ENCODE measurements around the gene SYTL4.

DNA sequence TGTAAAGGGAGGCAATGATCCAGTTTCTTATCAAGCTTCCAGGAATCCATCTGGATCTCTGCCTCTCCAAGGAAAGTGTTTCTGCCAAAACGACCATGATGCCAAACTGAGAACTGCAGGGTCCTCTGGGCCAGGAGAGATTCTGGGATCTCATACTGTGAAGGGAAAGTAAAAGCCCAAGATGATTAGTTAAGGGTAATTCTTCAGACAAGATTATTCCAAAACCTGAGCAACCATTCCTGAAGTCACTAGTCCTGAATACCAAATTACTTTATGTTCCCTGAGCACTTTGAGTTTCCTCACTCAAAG lies 46.0 kb downstream of the SYTL4 start:
- TF ChIP-seq, protein P1, sequence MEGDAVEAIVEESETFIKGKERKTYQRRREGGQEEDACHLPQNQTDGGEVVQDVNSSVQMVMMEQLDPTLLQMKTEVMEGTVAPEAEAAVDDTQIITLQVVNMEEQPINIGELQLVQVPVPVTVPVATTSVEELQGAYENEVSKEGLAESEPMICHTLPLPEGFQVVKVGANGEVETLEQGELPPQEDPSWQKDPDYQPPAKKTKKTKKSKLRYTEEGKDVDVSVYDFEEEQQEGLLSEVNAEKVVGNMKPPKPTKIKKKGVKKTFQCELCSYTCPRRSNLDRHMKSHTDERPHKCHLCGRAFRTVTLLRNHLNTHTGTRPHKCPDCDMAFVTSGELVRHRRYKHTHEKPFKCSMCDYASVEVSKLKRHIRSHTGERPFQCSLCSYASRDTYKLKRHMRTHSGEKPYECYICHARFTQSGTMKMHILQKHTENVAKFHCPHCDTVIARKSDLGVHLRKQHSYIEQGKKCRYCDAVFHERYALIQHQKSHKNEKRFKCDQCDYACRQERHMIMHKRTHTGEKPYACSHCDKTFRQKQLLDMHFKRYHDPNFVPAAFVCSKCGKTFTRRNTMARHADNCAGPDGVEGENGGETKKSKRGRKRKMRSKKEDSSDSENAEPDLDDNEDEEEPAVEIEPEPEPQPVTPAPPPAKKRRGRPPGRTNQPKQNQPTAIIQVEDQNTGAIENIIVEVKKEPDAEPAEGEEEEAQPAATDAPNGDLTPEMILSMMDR (conservative IDR thresholded peaks at IDR 0.05): no peak; the same call in 1 of the 2 replicates
- no peak for TF ChIP-seq EZH2 (IDR thresholded peaks at IDR 0.05; ENCODE audit: low read depth)
